Right kidney (tissue), 1 donor: ENCODE results near the gene BBS7.

Experiments
- DNase-seq: peaks from one replicate; pipeline ENCODE4 v3.0.0-alpha.2; 2016

BBS7 gene

GRCh38 chr4:121794505-121795188 is 75.6 kb downstream of the BBS7 start:
- DNase-seq = no peak

GRCh38 chr4:121792966-121793365 is 77.3 kb downstream of the BBS7 start:
- no peak for DNase-seq

GRCh38 chr4:121791481-121791880 is 78.8 kb downstream of the BBS7 start:
- no peak for DNase-seq

- no peak for DNase-seq
Measured at GRCh38 chr4:121790976-121791375, 79.3 kb downstream of the BBS7 start.

GRCh38 chr4:121789960-121790829 is 80.1 kb downstream of the BBS7 start:
- DNase-seq = no peak

- DNase-seq = no peak
Measured at GRCh38 chr4:121789455-121789854, 80.8 kb downstream of the BBS7 start.

GRCh38 chr4:121788896-121789295 is 81.4 kb downstream of the BBS7 start:
- no peak for DNase-seq

GRCh38 chr4:121786221-121786620 is 84.1 kb downstream of the BBS7 start:
- no peak for DNase-seq

- DNase-seq = no peak
Measured at GRCh38 chr4:121785479-121785878, 84.8 kb downstream of the BBS7 start.

GRCh38 chr4:121784975-121785374 is 85.3 kb downstream of the BBS7 start:
- DNase-seq = no peak

- no peak for DNase-seq
Measured at GRCh38 chr4:121784401-121784800, 85.9 kb downstream of the BBS7 start.

- no peak for DNase-seq
Measured at GRCh38 chr4:121783210-121783609, 87.1 kb downstream of the BBS7 start.

GRCh38 chr4:121778991-121779628 is 91.2 kb downstream of the BBS7 start:
- no peak for DNase-seq

- no peak for DNase-seq
Measured at GRCh38 chr4:121777625-121778024, 92.6 kb downstream of the BBS7 start.

GRCh38 chr4:121776610-121777401 is 93.5 kb downstream of the BBS7 start:
- no peak for DNase-seq
